GM12878 (cell line): ENCODE measurements around the gene HNRNPA0. TPM values are rescaled to one million over a fixed set of nuclear protein-coding genes. Genes with fewer than 3 reads are reported as not detected.

Experiments used
- ATAC-seq: fragments of 200-7000 bp; cut with Tn5 transposase; 3 replicates; pipeline ENCODE4 v1.9.1; 2020; ENCODE audit warnings: mild to moderate bottlenecking, moderate library complexity
- BruUV-seq: library from RNA; stranded (reverse); fragments of 400-500 nt; replicated peaks from 2 replicates; lab custom pipeline; 2021; lab: Mats Ljungman, UMichigan
- CTCF ChIA-PET: fragments of 300-600 bp; sonication (Branson Sonifier 250); formaldehyde crosslinking; extraction: SDS; loops from one replicate; lab custom pipeline; 2021; ENCODE audit warnings: inconsistent platforms; lab: Yijun Ruan, JAX
- POLR2A ChIA-PET: fragments of 350-600 bp; formaldehyde crosslinking; extraction: SDS; loops from one replicate; lab custom pipeline; 2021; ENCODE audit warnings: inconsistent platforms; lab: Charles Lee
- RAD21 ChIA-PET: fragments of 300-600 bp; sonication (Branson Sonifier 250); formaldehyde crosslinking; loops from one replicate; lab custom pipeline; 2023; ENCODE audit warnings: antibody characterized with exemption; ENCODE audit not compliant: unreplicated experiment; lab: Charles Lee
- SMC1A ChIA-PET: fragments of 300-600 bp; sonication (Branson Sonifier 250); formaldehyde crosslinking; loops from one replicate; lab custom pipeline; 2023; ENCODE audit not compliant: unreplicated experiment, uncharacterized antibody; lab: Charles Lee
- DNase-seq: peaks from one replicate; pipeline ENCODE4 v3.0.0-alpha.2; 2011; ENCODE audit warnings: low read depth, low spot score
- FAIRE-seq: peaks from 3 replicates; lab custom pipeline; 2011; peaks lifted over from hg19 to GRCh38; lab: Jason Lieb, UNC
- H2AFZ ChIP-seq: 2 replicates; pipeline ENCODE4 v1.6.0; 2011; ENCODE audit warnings: low read depth, low read length, control low read depth; ENCODE audit not compliant: control insufficient read depth
- H3K27ac ChIP-seq: 2 replicates; pipeline ENCODE4 v1.5.1; 2011; ENCODE audit warnings: control low read depth; ENCODE audit not compliant: control insufficient read depth, insufficient read depth
- H3K27me3 ChIP-seq, 2 experiments: replicated peaks in 1 of 2; 2 replicates each; pipeline versions ENCODE4 v1.6.0 to v1.6.1; 2011; ENCODE audit warnings: low read length in 1 of 2; ENCODE audit not compliant: control insufficient read depth in 2 of 2, insufficient read depth in 2 of 2
- H3K36me3 ChIP-seq, 2 experiments: 2 replicates each; pipeline ENCODE4 v1.5.1; 2011; ENCODE audit warnings: low read length in 1 of 2; ENCODE audit not compliant: control insufficient read depth in 2 of 2, insufficient read depth in 2 of 2
- H3K4me1 ChIP-seq: 2 replicates; pipeline ENCODE4 v1.6.1; 2011; ENCODE audit warnings: mild to moderate bottlenecking, low read length, moderate library complexity, mixed read lengths; ENCODE audit not compliant: control insufficient read depth, insufficient read depth
- H3K4me2 ChIP-seq: 2 replicates; pipeline ENCODE4 v1.6.0; 2011; ENCODE audit warnings: control low read depth; ENCODE audit not compliant: control insufficient read depth, insufficient read depth
- H3K4me3 ChIP-seq: fragments of 200-600 bp; sonication (generic); 2 replicates; pipeline ENCODE4 v1.5.1; 2016
- H3K79me2 ChIP-seq: 2 replicates; pipeline ENCODE4 v1.6.0; 2011; ENCODE audit warnings: low read length; ENCODE audit not compliant: control insufficient read depth, insufficient read depth
- H3K9ac ChIP-seq: 2 replicates; pipeline ENCODE4 v1.8.0; 2011; ENCODE audit warnings: low read length, control low read depth, mixed read lengths; ENCODE audit not compliant: control insufficient read depth, insufficient read depth
- H3K9me3 ChIP-seq: replicated peaks from 3 replicates; pipeline ENCODE4 v1.5.1; 2011; ENCODE audit warnings: mild to moderate bottlenecking, low read length; ENCODE audit not compliant: control insufficient read depth, insufficient read depth
- H4K20me1 ChIP-seq: 2 replicates; pipeline ENCODE4 v1.6.0; 2011; ENCODE audit not compliant: control insufficient read depth, insufficient read depth
- CTCF ChIP-seq, 3 experiments: IDR thresholded peaks in 2 of 3; conservative IDR thresholded peaks in 1 of 3; 2 replicates each; pipeline ENCODE4 v1.5.1; 2011; ENCODE audit warnings: low read depth in 3 of 3, low read length in 3 of 3, mild to moderate bottlenecking in 3 of 3, control low read depth in 2 of 3, moderate library complexity in 2 of 3, inconsistent platforms in 1 of 3, mixed read lengths in 1 of 3; ENCODE audit not compliant: control insufficient read depth in 2 of 3, insufficient read depth in 1 of 3; ENCODE audit errors: extremely low read depth in 1 of 3
- HSF1 ChIP-seq: fragments of 150-350 bp; IDR thresholded peaks from 2 replicates; pipeline ENCODE4 v1.6.1; 2014; ENCODE audit warnings: mild to moderate bottlenecking, low read depth, low read length
- JUNB ChIP-seq: IDR thresholded peaks from 2 replicates; pipeline ENCODE4 v1.6.1; 2016; ENCODE audit warnings: antibody characterized with exemption, mild to moderate bottlenecking
- KLF5 ChIP-seq: fragments of 450-650 bp; IDR thresholded peaks from 2 replicates; pipeline ENCODE4 v1.6.1; 2014; ENCODE audit warnings: mild to moderate bottlenecking; ENCODE audit not compliant: partially characterized antibody
- NFIC ChIP-seq: IDR thresholded peaks from 2 replicates; pipeline ENCODE4 v1.6.1; 2012; ENCODE audit warnings: low read depth, mild to moderate bottlenecking, inconsistent platforms, low read length, moderate library complexity
- NFYB ChIP-seq: IDR thresholded peaks from 2 replicates; pipeline ENCODE4 v1.6.1; 2011; ENCODE audit warnings: low read depth, mild to moderate bottlenecking, low read length, improper control_type of control experiment, moderate library complexity; ENCODE audit not compliant: insufficient read depth
- PBX3 ChIP-seq: IDR thresholded peaks from 2 replicates; pipeline ENCODE4 v1.6.1; 2011; ENCODE audit warnings: mild to moderate bottlenecking, low read depth, low read length, moderate library complexity; ENCODE audit not compliant: insufficient replicate concordance
- RAD21 ChIP-seq: IDR thresholded peaks from 2 replicates; pipeline ENCODE4 v1.6.1; 2011; ENCODE audit warnings: mild to moderate bottlenecking, low read depth, low read length, moderate library complexity; ENCODE audit not compliant: insufficient read depth
- RBBP5 ChIP-seq: fragments of 200-600 bp; sonication (generic); conservative IDR thresholded peaks from 2 replicates; pipeline ENCODE4 v1.6.1; 2016
- RELA ChIP-seq: fragments of 450-650 bp; IDR thresholded peaks from 2 replicates; pipeline ENCODE4 v1.8.0; 2014; ENCODE audit warnings: borderline replicate concordance; ENCODE audit not compliant: partially characterized antibody
- SMAD5 ChIP-seq: IDR thresholded peaks from 2 replicates; pipeline ENCODE4 v1.6.1; 2016; ENCODE audit warnings: antibody characterized with exemption, low read depth
- SRF ChIP-seq, 2 experiments: IDR thresholded peaks; 2 replicates each; pipeline ENCODE4 v1.6.1; 2011; ENCODE audit warnings: low read depth in 2 of 2, low read length in 2 of 2, mild to moderate bottlenecking in 1 of 2, moderate library complexity in 1 of 2
- TARDBP ChIP-seq: IDR thresholded peaks from 2 replicates; pipeline ENCODE4 v1.6.1; 2016; ENCODE audit warnings: borderline replicate concordance
- WRNIP1 ChIP-seq: IDR thresholded peaks from 2 replicates; pipeline ENCODE4 v1.6.1; 2011; ENCODE audit warnings: low read depth, low read length, improper control_type of control experiment, borderline replicate concordance
- WGBS: methylation state at CpG from one replicate; pipeline ENCODE4 v1.1.6; 2016; ENCODE audit warnings: low lambda C conversion rate; ENCODE audit not compliant: insufficient replicate concordance, insufficient coverage; ENCODE audit errors: missing lambda C conversion rate; 5-methylcytosine and 5-hydroxymethylcytosine counted together
- in situ Hi-C: fragments of 300-500 bp; cut with MboI; formaldehyde crosslinking; loops from 9 replicates; pipeline ENCODE4 v1.14.3; 2018; ENCODE audit warnings: mixed read lengths
- intact Hi-C: fragments of 100-400 bp; cut with micrococcal nuclease; formaldehyde crosslinking; loops from one replicate; pipeline ENCODE4 v1.14.2; 2022; ENCODE audit not compliant: unreplicated experiment
- polyA plus RNA-seq, 11 experiments: library from polyadenylated mRNA; depleted of rRNA in 4 of 11; unstranded in 6 of 11; stranded (reverse) in 5 of 11; fragments of >200 nt; fragmentation: Nextera tagmentation in 4 of 11; fragmentation: Illumina TruSeq in 1 of 11; extraction: Ambion mirVana in 4 of 11; extraction: Trizol in 1 of 11; gene quantifications; 1 replicate in 1 of 11; 2 replicates in 10 of 11; pipeline versions ENCODE4 v1.2.1 to v1.2.3, GENCODE V29; 2011 to 2016; ENCODE audit warnings: inconsistent platforms in 2 of 11, missing spikeins in 2 of 11, low read depth in 1 of 11
- total RNA-seq, 4 experiments: library from RNA; depleted of rRNA in 3 of 4; stranded (reverse); fragments of >200 nt in 3 of 4; fragmentation: Illumina TruSeq in 1 of 4; extraction: Trizol in 1 of 4; gene quantifications; 2 replicates each; pipeline versions ENCODE4 v1.2.1 to v1.2.3, GENCODE V29; 2013 to 2021

The HNRNPA0 gene
- total and polyA plus RNA-seq, 10 of the 15 experiments (the other 5 are each of a cell fraction or from before 2014, with no cell fraction given): 6.3 to 45.0 (median 12.5) TPM

GRCh38 chr5:137733922-137734321 lies 20.2 kb downstream of the HNRNPA0 start:
- SMC1A ChIA-PET: interaction anchor here (0.7 to 4.2 kb wide), 5 partner anchors 8 to 73 kb away, joined by 3 to 25 read pairs (median 5); no protein-coding TSS in a partner anchor
- intact Hi-C loops: no loop called here
- Histone ChIP-seq H3K4me1 (peaks cover 15% of the 10 kb centered on the region), H3K4me2 (peak overlapping the region; percentile 88), H4K20me1 (no peaks in the 10 kb centered on the region), H3K9ac (no peak overlapping the region; the same call in 1 of the 2 replicates), H3K9me3 (no peaks in the 10 kb centered on the region; the same call in 2 of the 3 replicates), H3K36me3 (no peaks in the 10 kb centered on the region), H3K27me3 (no peaks in the 10 kb centered on the region), H3K4me3 (peak overlapping the region; percentile 61), H2AFZ (no peak overlapping the region), H3K79me2 (peaks cover 8% of the 10 kb centered on the region), H3K27ac (0 out of 2 replicates have a peak overlapping the region, but pooled peaks have one; percentile 86)
- POLR2A ChIA-PET: interaction anchor here (1.1 kb wide), 1 partner anchor 9 kb away, joined by 7 read pairs; no protein-coding TSS in a partner anchor
- RAD21 ChIA-PET: interaction anchor here (1.3 kb wide), 1 partner anchor 8 kb away, joined by 6 read pairs; no protein-coding TSS in a partner anchor
- CTCF ChIA-PET: interaction anchor here (1.1 to 18.4 kb wide), 6 partner anchors 8 to 104 kb away, joined by 3 to 619 read pairs (median 12); no protein-coding TSS in a partner anchor
- 98% methylated on average over 3 of the region's 3 CpGs for WGBS
- no peak for DNase-seq
- no peak for FAIRE-seq
- ATAC-seq: no peak
- TF ChIP-seq NFIC: no peak
- TF ChIP-seq SRF (IDR thresholded peaks at IDR 0.05; ENCODE audit: low read depth in 2 of 2, low read length in 2 of 2): no peak
- no peak for TF ChIP-seq HSF1
- no peak for TF ChIP-seq RAD21
- TF ChIP-seq WRNIP1: no peak
- TF ChIP-seq CTCF (IDR thresholded peaks at IDR 0.05 in 2 of 3, conservative IDR thresholded peaks at IDR 0.05 in 1 of 3; ENCODE audit: control insufficient read depth in 2 of 3, extremely low read depth in 1 of 3, insufficient read depth in 1 of 3, low read depth in 3 of 3, low read length in 3 of 3): no peak
- no peak for TF ChIP-seq RELA
- no peak for TF ChIP-seq JUNB
- no peak for TF ChIP-seq PBX3
- no peak for TF ChIP-seq TARDBP
- TF ChIP-seq SMAD5: no peak
- no peak for TF ChIP-seq KLF5
- TF ChIP-seq RBBP5: no peak
- TF ChIP-seq NFYB: no peak
- BruUV-seq: no TSS peak
- in situ Hi-C loops: no loop called here
